ENCODE data around the gene C1QC.

The C1QC gene

DNA sequence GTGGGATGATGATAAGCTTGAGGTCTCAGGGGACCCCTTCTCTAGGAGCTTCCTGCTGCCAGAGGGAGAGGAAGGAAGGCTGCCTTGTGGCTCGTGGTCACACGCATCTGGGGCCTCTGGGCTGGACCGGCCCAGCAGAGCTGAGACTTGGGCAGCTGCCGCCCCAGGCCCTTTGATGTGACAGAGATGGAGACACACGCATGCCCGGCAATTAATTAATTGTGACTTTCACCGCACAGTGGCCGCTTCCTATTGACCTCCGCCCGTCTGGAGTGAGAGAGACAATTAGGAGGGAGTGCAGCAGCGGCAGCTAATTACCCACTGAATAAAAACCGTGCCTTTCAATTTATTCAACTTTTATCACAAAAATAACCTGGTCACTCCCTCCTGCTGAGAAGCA lies 23.6 kb upstream of the C1QC start:
- no peak for DNase-seq

DNA sequence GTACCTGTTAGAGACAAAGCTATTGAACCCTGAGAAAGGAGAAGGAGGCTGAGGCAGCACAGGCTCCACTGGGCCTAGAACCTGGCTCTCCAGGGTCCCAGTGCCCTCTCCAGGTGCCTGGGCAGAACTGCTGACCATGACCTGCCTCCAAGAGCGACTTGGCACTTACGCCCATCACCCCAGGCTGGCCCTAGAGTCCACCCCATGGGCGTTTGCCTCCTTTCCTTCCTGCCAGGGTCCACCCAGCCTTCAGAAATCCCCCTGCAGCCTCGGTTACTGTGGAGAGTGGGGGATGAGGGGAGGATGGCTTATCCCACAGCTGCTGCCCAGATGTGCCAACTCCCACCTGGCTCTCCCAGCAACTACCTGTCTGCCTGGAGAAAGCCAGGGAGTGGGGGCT lies 21.7 kb upstream of the C1QC start:
- DNase-seq: no peak

DNA sequence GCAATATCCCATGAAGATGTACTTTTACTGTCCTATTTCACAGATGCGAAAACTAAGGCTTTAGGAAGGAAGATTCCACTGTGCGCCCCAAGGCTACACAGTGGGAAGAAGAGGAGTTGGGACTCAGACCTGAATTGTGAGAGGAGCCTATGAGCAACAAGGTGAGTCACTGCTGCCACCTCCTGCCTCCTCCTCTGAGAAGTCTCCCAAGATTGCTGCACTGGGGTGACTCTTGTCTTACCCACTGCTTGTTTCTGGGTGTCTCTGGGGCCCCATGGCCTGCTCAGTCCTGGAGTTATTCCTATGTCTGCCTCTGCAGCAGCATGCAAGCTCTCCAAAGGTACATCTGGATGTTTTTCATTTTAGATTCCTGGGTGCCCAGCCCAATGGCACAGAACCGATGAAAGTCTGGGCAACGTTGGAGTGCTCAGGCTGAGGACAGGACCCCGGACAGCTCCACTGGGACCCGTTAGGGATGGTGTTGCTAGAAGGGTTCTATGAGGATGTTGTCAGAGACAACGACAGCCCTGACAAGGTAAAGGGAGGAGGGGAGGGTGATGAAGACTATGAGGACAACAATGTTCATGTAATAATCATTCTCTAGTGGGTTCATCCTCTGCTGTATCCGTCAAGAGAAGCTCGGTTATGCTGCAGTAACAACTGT lies 18.0 kb upstream of the C1QC start:
- no peak for DNase-seq

DNA sequence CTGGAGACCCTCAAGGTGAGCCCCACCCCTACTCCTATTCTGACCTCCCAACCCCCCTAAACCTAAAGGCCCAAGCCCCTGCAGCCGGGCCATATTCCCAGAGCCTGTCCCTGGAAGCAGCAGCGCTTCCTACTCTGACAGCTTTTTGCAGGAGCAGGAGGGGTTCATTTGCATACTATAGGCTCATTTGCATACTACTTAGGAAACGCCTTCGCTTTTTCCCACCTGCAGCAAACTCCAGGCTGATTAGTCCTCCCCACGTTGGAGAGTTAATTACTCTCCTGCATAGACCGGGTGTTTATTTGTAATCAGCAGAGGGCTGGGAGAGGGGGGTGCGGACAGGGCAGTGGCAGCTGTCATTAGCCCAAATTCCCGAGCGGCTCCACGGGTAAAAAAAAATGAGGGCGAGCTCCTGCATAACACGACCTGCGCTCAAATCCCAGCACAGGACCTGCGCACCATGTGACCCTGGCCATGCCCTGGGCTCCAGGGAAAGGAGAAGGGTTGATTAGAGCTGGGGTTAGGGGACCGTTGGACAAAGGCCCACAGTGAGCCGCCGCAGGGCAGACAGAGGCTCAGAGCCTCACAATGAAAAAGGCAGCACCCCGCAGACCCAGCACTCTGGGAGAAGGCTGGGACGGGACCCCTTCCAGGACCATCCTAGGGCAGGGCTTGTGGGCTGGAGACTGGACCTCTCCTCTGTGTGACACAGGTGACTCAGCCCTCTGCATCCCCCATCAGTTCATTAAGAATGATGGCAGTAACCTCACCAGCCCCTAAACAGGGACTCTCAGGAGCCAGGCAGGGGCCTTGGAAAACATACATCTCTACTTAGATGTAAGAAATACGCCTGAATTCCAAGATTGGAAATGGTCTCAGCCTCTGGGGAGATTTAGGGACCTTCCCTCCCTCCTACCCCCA lies 16.9 kb upstream of the C1QC start:
- DNase-seq: no peak

DNA sequence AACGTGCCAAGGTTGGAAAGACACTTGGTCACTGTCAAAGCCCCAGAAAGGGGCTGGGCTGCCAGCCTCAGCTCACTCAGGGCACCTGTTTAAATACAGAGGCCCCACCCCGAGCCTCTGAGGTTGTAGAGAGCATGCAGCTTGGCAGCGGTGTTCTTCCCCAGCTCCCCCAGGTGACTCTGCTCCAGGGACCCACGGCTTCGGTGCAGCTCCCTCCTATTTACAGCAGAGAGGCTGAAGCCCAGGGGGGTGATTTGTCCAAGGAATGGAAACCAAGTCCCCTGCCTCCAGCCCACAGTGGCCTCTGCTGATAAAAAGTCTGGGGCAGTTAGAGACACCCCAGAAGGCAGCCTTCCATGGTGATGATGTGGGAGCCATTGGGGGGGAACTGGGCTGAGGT lies 16.1 kb upstream of the C1QC start:
- peak; percentile 71 for DNase-seq

DNA sequence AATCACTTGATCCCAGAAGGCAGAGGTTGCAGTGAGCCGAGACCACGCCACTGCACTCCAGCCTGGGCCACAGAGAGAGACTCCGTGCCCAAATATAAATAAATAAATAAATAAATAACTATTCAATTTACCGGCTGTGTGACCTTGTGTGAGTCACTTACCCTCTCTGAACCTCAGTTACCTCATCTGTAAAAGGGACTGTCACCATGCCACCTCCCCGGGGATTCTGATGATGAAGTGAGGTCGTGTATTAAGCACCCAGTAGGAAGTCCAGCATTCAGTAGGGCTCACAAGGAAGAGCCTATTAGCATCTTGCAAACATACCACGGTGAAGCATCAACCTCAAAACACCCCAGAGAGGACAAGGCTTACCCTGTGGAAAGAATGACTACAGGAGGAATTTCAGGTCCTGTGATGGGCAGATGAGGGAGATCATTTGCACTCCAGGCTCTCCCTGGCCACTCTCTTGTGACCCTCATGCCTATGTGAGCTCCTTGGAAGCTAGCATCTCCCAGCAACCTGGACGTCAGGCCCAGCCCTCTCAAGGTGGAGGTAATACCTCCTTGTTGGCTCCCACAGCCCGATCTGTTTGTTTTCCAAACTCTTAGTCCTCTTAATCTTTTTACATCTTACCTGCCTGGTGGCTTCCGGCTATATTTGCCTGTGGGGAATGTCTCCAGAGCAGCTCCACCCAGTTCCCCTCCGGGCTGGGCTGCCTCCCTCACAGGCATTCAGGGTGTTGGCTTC lies 14.6 kb upstream of the C1QC start:
- no peak for DNase-seq

DNA sequence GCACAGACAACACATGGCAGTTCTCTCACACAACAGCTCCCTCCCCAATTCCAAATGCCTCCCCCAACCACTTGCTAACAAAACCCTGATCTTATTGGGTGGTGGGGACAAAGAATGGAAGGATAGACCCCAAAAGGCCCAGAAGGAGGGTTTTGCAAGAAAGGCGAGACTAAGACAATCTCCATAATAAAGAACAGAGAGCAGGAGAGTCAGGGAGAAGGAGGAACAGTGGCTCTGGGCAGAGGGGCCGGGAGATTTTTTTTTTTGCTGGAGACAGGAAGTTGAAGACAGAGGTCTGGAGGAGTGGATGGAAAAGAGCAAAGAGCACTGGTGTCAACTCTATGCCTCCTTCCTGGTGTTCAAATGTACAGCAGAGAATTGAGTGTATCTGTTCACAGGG lies 13.5 kb upstream of the C1QC start:
- no peak for DNase-seq

DNA sequence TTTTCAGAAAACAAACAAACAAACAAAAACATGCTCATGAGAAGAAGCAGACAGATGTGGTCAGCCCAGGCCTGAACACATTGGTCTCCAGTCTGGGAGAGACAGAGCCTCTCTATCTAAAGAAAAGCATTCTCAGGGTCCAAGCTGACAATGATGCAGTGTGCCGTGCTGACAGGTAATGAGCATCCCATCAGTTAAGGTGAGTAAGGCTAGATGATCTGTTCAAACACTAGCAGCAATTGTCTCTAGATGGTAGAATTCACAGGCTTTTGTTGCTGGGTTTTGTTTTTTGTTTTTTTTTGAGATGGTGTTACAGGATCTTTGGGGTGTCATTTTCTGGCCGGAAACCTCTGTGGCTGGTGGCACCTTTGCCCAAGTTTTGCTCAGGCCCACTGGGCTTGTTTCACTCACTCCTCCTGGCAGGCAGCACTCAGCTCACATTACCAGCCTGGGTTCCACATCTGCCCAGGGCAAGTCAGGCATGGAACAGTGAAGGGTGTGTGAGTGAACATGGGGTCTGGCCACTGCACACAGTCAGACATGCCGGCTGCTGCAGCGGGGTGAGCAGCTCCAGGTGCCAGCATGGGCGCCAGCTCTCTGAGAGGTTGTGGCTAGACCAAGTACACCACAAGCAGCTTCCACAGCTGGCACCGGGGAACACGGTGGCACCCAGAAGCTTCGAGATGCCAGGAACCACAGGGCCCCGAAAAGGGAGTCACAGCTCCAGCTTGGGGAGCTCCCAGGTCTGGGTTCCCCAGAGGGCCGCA lies 9.6 kb upstream of the C1QC start:
- DNase-seq: no peak

DNA sequence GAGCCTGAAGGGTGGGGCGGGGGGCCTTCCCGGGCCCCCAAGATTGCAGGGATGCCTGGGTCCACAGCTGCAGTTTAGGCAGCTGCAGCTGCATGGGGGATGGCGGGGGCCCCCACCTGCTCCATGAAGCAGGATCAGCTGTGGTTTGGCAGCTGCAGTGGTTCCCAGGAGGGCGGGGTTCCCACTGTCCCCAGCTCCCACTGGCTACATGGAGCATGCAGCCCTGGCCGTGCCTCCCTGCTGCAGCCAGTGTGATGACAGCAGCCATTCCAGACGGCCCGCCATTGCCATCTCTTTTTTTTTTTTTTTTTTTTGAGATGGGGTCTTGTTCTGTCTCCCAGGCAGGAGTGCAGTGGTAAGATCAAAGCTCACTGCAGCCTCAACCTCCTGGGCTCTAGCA lies 8.0 kb upstream of the C1QC start:
- no peak for DNase-seq

DNA sequence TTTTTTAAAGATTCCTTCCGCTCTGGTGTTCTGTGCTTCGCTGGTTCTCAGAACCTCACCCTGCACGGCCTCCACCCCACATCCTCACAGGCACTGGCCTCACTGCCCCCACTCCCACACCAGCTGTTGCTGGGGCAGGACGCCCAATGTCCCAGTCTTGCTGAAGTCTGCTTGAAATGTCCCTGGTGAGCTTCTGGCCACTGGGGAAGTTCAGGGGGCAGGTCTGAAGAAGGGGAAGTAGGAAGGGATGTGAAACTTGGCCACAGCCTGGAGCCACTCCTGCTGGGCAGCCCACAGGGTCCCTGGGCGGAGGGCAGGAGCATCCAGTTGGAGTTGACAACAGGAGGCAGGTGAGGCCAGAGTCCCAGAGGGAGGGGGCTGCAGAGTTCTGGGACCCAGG lies 7.1 kb upstream of the C1QC start, which contains the start of gene C1QA:
Gene C1QA (plus strand): TSS at position 276 of the 400 bp plus-strand sequence. CDS start 989 bp downstream, outside the sequence.
- no peak for DNase-seq

DNA sequence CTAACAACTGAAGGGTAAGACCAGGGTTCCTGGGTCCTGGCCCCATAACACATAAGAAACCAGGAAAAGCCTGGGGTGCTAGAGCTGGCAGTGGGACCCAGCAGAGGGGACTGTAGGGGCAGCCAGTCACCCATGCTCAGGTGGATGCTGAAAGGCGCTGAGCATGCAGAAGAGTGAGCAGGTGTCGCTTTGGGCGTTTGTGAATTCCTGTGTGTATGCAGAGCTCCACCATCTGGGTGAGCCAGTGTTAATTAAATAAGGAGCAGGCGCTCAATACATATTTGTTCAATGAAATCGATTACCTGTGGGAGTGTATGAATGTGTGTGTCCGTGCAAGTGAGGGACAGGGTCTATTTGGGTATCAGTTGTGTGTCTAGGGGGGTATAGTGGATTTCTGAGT lies 6.5 kb upstream of the C1QC start:
- DNase-seq: peak; percentile 44

DNA sequence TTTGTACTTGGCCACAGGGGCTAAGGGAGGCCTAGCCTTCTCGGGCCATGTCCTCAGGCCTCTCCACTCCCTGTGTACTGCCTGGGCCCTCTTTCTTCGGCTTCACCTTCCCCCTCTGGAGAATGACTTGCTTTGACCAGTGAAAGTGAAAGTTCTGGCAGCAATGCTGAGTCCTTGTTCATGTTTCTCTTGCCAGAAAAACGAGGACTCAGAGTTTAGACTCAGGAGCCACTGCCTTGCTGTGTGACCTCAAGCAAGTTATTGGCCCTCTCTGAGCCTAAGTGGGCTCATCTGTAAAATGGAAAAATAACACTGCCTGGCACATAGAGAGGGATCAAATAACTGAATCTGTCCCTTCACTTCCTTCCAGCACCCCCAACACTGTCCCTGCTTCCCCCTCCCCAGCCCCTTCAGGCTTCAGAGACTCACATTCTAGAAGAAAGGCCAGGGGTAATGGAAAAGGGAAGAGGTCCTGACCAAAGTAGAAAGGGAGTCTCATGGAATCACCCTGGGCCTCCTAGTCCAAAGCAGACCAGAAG lies 5.5 kb upstream of the C1QC start:
- no peak for DNase-seq

DNA sequence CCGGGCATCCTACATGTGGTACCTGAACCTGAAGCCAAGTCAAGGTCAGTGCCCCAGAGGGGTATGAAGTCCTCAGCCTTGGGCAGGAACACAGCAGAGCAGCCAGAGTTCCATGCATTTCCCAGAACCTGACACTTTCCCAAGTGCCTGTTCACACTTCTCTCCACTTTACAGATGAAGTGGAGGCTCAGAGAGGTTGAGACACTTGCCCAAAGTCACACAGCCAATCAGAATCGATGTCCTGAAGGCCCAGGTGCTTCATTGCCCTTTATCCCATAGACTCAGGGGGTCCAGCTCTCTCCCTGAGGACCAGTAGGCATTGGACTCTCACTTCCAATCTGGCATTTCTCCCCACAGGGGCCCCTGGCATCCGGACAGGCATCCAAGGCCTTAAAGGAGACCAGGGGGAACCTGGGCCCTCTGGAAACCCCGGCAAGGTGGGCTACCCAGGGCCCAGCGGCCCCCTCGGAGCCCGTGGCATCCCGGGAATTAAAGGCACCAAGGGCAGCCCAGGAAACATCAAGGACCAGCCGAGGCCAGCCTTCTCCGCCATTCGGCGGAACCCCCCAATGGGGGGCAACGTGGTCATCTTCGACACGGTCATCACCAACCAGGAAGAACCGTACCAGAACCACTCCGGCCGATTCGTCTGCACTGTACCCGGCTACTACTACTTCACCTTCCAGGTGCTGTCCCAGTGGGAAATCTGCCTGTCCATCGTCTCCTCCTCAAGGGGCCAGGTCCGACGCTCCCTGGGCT lies 4.8 kb upstream of the C1QC start:
- DNase-seq: no peak

DNA sequence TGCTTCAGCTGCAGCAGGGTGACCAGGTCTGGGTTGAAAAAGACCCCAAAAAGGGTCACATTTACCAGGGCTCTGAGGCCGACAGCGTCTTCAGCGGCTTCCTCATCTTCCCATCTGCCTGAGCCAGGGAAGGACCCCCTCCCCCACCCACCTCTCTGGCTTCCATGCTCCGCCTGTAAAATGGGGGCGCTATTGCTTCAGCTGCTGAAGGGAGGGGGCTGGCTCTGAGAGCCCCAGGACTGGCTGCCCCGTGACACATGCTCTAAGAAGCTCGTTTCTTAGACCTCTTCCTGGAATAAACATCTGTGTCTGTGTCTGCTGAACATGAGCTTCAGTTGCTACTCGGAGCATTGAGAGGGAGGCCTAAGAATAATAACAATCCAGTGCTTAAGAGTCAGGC lies 4.1 kb upstream of the C1QC start:
- DNase-seq: no peak

DNA sequence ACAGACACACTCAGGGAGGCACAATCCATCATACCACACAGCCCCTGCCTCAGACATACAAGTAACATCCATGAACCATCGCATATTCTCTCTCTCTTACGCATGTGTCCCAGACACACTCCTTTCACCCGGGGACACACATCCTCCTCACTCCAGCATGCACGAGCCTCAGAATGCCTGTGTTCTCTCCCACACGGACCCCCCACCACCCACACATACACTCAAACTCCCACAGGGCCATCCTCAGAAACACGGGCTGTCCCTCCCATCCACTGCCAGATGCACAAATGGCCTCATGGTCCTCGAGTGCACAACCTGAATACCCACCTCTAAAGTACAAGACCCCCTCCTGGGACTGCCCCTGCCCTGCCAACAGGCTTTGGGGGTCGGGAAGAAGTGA lies 2.2 kb upstream of the C1QC start:
- no peak for DNase-seq

DNA sequence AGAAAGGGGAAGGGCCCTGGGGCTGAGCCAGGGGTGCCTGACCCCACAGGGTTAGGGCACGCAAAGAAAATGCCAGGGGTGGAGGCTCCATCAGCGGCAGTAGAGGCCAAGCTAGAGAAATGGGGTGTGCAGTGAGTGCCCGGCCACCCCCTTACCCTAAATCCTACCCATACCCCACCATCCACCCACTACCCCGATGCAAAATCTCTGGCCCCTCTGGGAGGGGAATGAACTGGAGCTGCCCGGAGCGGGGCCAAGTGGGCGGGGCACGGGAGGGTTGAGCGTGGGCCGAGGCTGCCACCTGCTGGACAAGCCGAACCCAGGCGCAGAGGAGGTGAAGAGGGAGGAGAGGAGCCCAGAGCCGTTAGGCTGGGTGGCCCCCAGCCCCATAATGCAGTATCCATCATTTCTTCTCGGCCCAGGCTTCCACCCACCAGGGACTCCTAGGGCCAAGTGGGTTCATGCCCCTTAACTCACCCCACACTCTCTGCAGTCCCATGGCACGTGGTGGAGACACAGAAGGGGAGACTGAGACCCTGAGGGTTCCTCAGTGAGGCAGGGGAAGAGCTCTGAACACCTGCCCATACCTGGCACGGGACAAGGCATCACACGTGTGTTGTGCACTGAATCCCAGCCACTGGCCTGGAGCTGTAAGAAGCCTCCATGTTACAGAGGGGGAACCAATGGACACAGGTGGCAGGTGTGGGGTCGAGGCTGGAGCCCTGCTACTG lies 1.4 kb upstream of the C1QC start:
- peak; percentile 73 for DNase-seq

DNA sequence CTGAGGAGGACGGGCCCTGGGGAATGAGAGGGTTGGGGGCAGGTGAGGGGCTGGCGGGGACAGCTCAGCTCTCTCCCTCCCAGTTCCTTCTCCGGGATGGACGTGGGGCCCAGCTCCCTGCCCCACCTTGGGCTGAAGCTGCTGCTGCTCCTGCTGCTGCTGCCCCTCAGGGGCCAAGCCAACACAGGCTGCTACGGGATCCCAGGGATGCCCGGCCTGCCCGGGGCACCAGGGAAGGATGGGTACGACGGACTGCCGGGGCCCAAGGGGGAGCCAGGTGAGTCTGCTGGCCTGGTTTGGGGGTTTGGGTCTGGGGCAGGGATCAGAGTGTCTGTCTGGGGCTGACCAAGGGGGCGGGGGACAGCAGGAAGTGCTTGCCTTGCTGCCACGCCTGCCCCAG lies 495 bp downstream of the C1QC start:
- DNase-seq: no peak

DNA sequence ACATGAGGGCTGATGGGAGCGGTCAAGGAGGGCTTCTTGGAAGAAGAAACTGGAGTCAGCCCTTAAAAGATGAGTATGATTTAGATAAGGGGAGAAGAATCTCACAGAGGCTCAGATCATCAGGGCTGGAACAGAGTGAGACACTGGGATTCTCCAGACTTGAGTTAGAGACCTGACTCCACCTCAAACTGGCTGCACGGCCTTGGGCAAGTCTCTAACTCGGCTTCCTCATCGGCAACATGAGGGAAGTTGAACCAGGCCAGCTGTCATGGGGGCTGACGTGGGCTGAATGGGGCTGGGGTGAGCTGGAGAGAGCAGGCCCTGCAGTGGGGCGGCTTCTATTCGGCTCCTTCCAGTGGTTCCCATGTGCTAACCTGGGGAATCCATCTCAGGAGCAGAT lies 2.5 kb downstream of the C1QC start:
- no peak for DNase-seq

DNA sequence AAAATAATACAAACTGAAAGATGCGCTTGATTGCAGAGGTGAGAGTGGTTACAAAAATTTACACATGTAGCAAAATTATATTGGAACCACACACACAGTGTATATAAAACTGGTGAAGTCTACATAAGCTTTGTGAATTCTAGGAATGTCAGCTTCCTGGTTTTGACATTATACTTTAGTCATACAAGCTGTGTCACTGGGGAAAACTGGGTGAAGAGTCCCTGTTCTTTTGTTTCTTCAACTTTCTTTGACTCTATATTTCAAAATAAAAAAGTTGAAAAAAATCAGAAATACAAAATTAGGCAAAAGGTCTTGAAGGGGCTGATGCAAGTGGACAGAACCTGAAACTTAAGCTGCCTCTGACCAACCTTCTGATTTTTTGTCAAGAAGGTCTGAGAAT lies 3.0 kb downstream of the C1QC start:
- no peak for DNase-seq

DNA sequence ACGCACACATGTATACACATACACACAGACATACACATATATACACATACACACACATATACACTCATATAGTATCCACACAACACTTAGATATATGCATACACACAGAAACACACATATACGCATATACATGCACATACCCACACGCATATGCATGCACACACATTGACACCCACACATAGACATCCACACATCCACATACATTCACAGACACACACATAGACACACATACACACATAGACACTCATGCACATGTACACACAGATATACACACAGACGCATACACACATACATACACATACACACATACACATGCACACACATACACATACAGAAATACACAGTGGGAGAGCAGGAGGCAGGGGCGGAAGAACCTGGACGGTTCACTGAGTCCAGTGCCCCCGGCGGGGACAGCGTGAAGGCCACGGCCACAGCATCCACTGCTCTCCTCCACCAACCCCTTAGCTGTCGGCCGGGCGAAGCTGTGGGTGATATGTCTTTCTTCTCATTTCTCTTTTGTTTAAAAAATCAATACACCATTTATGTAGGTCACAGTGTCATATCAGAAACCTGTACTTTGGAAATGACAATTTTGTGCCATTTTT lies 6.8 kb downstream of the C1QC start:
- DNase-seq: no peak

All from NCI-H345 (cell line).